Stomach (tissue), 4 donors: ENCODE results near the gene CSMD2.

ENCODE experiments used
- EP300 ChIP-seq: sonication (generic); formaldehyde crosslinking; IDR thresholded peaks from one replicate; pipeline ENCODE4 v1.6.1; 2017; ENCODE audit warnings: antibody characterized with exemption
- POLR2A ChIP-seq, 4 donors: fragments of 450-650 bp; IDR thresholded peaks; one replicate each; pipeline ENCODE4 v1.6.1; 2016; ENCODE audit warnings: antibody characterized with exemption in 4 of 4, control low read depth in 2 of 4, mild to moderate bottlenecking in 1 of 4, moderate library complexity in 1 of 4
- POLR2AphosphoS5 ChIP-seq, 3 donors: sonication (generic); formaldehyde crosslinking; IDR thresholded peaks; one replicate each; pipeline ENCODE4 v1.6.1; 2016; ENCODE audit warnings: antibody characterized with exemption in 3 of 3
- TF ChIP-seq, protein P1 (sequence below), 7 experiments: fragments of 450-650 bp in 4 of 7; fragments of 200-600 bp in 3 of 7; sonication (generic) in 3 of 7; IDR thresholded peaks; one replicate each; pipeline ENCODE4 v1.5.1; 2016 to 2019; ENCODE audit warnings: antibody characterized with exemption in 7 of 7, control low read depth in 2 of 7, mild to moderate bottlenecking in 1 of 7

DNA sequence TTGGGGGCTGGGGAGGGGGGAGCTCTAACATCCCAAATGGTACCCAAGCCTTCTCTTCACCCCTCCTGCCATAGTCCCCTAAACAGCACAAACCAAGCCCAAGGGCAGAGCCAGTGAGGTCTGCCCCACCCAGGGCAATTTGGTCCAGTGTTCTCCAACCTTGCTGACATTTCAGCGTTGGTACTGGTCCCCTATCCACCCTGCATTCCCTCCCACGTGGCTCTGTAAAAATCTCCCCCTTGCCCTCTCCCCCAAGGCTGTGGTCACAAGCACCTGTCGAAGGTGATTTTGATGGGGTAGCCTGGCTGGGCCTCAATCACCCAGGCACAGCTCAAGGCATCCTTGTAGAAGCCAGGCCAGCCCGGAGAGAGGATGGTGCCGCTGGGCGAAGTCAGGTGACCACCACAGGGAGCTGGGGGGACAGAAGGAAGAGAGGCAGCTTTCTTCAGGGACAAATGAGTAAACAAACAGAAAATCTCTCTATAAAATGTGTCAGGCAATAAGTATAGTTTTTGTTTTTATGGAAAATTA lies 438.7 kb downstream of the CSMD2 start:
- TF ChIP-seq, protein P1, sequence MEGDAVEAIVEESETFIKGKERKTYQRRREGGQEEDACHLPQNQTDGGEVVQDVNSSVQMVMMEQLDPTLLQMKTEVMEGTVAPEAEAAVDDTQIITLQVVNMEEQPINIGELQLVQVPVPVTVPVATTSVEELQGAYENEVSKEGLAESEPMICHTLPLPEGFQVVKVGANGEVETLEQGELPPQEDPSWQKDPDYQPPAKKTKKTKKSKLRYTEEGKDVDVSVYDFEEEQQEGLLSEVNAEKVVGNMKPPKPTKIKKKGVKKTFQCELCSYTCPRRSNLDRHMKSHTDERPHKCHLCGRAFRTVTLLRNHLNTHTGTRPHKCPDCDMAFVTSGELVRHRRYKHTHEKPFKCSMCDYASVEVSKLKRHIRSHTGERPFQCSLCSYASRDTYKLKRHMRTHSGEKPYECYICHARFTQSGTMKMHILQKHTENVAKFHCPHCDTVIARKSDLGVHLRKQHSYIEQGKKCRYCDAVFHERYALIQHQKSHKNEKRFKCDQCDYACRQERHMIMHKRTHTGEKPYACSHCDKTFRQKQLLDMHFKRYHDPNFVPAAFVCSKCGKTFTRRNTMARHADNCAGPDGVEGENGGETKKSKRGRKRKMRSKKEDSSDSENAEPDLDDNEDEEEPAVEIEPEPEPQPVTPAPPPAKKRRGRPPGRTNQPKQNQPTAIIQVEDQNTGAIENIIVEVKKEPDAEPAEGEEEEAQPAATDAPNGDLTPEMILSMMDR (IDR thresholded peaks at IDR 0.05): no peak
- no peak for TF ChIP-seq POLR2A (IDR thresholded peaks at IDR 0.05)
- no peak for TF ChIP-seq EP300
- TF ChIP-seq POLR2AphosphoS5 (IDR thresholded peaks at IDR 0.05): no peak
